Epithelial cell of proximal tubule (primary cell): ENCODE measurements around the gene GM2A. TPM values are rescaled to one million over a fixed set of nuclear protein-coding genes. Genes with fewer than 3 reads are reported as not detected.

Experiments used
- DNase-seq: peaks from one replicate; pipeline ENCODE4 v3.0.0-alpha.2; 2011; ENCODE audit warnings: low read depth
- H3K4me3 ChIP-seq: 2 replicates; pipeline ENCODE4 v1.5.1; 2011; ENCODE audit warnings: low read depth, mild to moderate bottlenecking, low read length
- CTCF ChIP-seq: conservative IDR thresholded peaks from 2 replicates; pipeline ENCODE4 v1.5.1; 2012; ENCODE audit warnings: low read depth, mild to moderate bottlenecking, low read length
- total RNA-seq: library from RNA; depleted of rRNA; stranded (reverse); fragments of >200 nt; gene quantifications from 2 replicates; pipeline ENCODE4 v1.2.3, GENCODE V29; 2015

Gene GM2A
- 16.1 and 18.0 TPM in 2 replicates for total RNA-seq

GRCh38 chr5:151252762-151253604 lies at the start of gene GM2A:
GM2A (plus strand) TSS chr5:151253185; CDS start chr5:151253217, 32 bp downstream.
- peak; percentile 90 for DNase-seq
- no peak for TF ChIP-seq CTCF
- peak within 1 kb of the TSS; percentile 77 for H3K4me3 ChIP-seq

GRCh38 chr5:151204051-151204450 lies 48.9 kb upstream of the GM2A start:
- H3K4me3 ChIP-seq = no peak overlapping the region
- DNase-seq = no peak
- TF ChIP-seq CTCF = no peak

- H3K4me3 ChIP-seq = no peak overlapping the region
- DNase-seq = no peak
- TF ChIP-seq CTCF = no peak
Observed at GRCh38 chr5:151205411-151205810, 47.6 kb upstream of the GM2A start.

GRCh38 chr5:151208481-151208914 lies 44.5 kb upstream of the GM2A start:
- no peak for TF ChIP-seq CTCF
- no peak overlapping the region for H3K4me3 ChIP-seq
- DNase-seq = no peak

- H3K4me3 ChIP-seq = no peak overlapping the region
- TF ChIP-seq CTCF = no peak
- no peak for DNase-seq
Observed at GRCh38 chr5:151212406-151212798, 40.6 kb upstream of the GM2A start.

GRCh38 chr5:151213803-151214613 lies 39.0 kb upstream of the GM2A start:
- no peak for DNase-seq
- H3K4me3 ChIP-seq = no peak overlapping the region
- TF ChIP-seq CTCF = no peak
